Esophagus muscularis mucosa (tissue), 3 donors: ENCODE results near the gene EPC2.
"Not testable (repeated sequence)": the region's sequence is repeated elsewhere in the genome, so short reads cannot be mapped to it uniquely, and the experiment has no call there.

Source experiments
- POLR2A ChIP-seq: fragments of 450-650 bp; IDR thresholded peaks from one replicate; pipeline ENCODE4 v1.6.1; 2017; ENCODE audit warnings: antibody characterized with exemption, moderate library complexity, mild to moderate bottlenecking, low read depth
- POLR2AphosphoS5 ChIP-seq, 2 donors: sonication (generic); formaldehyde crosslinking; IDR thresholded peaks; one replicate each; pipeline ENCODE4 v1.6.1; 2017; ENCODE audit warnings: antibody characterized with exemption in 2 of 2
- TF ChIP-seq, protein P1 (sequence below), 3 experiments: fragments of 200-600 bp in 2 of 3; fragments of 450-650 bp in 1 of 3; sonication (generic) in 2 of 3; IDR thresholded peaks; one replicate each; pipeline ENCODE4 v1.5.1; 2017 to 2019; ENCODE audit warnings: antibody characterized with exemption in 3 of 3, mild to moderate bottlenecking in 2 of 3, moderate library complexity in 1 of 3

- TF ChIP-seq, protein P1, sequence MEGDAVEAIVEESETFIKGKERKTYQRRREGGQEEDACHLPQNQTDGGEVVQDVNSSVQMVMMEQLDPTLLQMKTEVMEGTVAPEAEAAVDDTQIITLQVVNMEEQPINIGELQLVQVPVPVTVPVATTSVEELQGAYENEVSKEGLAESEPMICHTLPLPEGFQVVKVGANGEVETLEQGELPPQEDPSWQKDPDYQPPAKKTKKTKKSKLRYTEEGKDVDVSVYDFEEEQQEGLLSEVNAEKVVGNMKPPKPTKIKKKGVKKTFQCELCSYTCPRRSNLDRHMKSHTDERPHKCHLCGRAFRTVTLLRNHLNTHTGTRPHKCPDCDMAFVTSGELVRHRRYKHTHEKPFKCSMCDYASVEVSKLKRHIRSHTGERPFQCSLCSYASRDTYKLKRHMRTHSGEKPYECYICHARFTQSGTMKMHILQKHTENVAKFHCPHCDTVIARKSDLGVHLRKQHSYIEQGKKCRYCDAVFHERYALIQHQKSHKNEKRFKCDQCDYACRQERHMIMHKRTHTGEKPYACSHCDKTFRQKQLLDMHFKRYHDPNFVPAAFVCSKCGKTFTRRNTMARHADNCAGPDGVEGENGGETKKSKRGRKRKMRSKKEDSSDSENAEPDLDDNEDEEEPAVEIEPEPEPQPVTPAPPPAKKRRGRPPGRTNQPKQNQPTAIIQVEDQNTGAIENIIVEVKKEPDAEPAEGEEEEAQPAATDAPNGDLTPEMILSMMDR (IDR thresholded peaks at IDR 0.05), result not testable (repeated sequence)
- TF ChIP-seq POLR2AphosphoS5 (IDR thresholded peaks at IDR 0.05); POLR2A: not testable (repeated sequence)
Measured at GRCh38 chr2:148681862-148682261, 37.3 kb downstream of the EPC2 start.
